PFSK-1 (cell line): ENCODE measurements around the gene ZNF644. TPM values are rescaled to one million over a fixed set of nuclear protein-coding genes. Genes with fewer than 3 reads are reported as not detected.
A peak's percentile ranks its signal among the peaks of the same experiment; 100 is the strongest.

Source experiments
- FOXP2 ChIP-seq: optimal IDR thresholded peaks from 2 replicates; pipeline ENCODE3; 2011; ENCODE audit warnings: borderline replicate concordance, control low read depth, inconsistent platforms; ENCODE audit not compliant: insufficient read depth; ENCODE audit errors: extremely low read length, extremely low read depth
- POLR2AphosphoS5 ChIP-seq: IDR thresholded peaks from 2 replicates; pipeline ENCODE4 v1.6.1; 2012; ENCODE audit warnings: low read depth, mild to moderate bottlenecking, control low read depth, low read length, moderate library complexity
- SIN3A ChIP-seq: IDR thresholded peaks from 2 replicates; pipeline ENCODE4 v1.6.1; 2012; ENCODE audit warnings: mild to moderate bottlenecking, low read length, moderate library complexity, borderline replicate concordance; ENCODE audit not compliant: insufficient read depth
- TAF1 ChIP-seq: IDR thresholded peaks from 2 replicates; pipeline ENCODE4 v1.6.1; 2012; ENCODE audit warnings: low read length, control low read depth, borderline replicate concordance; ENCODE audit not compliant: insufficient read depth
- polyA plus RNA-seq: library from polyadenylated mRNA; unstranded; fragments of >200 nt; gene quantifications from one replicate; pipeline ENCODE4 v1.2.1, GENCODE V29; 2012; ENCODE audit warnings: low read depth, missing spikeins; ENCODE audit not compliant: insufficient read length
- TF ChIP-seq, protein P1 (sequence below), 2 experiments: IDR thresholded peaks; 2 replicates each; pipeline versions ENCODE4 v1.6.1 to v1.8.0; 2011 to 2012; ENCODE audit warnings: low read depth in 2 of 2, low read length in 2 of 2, control low read depth in 1 of 2, inconsistent platforms in 1 of 2, mild to moderate bottlenecking in 1 of 2, moderate library complexity in 1 of 2; ENCODE audit not compliant: insufficient read depth in 1 of 2

ZNF644 gene
- 21.7 TPM for polyA plus RNA-seq

DNA sequence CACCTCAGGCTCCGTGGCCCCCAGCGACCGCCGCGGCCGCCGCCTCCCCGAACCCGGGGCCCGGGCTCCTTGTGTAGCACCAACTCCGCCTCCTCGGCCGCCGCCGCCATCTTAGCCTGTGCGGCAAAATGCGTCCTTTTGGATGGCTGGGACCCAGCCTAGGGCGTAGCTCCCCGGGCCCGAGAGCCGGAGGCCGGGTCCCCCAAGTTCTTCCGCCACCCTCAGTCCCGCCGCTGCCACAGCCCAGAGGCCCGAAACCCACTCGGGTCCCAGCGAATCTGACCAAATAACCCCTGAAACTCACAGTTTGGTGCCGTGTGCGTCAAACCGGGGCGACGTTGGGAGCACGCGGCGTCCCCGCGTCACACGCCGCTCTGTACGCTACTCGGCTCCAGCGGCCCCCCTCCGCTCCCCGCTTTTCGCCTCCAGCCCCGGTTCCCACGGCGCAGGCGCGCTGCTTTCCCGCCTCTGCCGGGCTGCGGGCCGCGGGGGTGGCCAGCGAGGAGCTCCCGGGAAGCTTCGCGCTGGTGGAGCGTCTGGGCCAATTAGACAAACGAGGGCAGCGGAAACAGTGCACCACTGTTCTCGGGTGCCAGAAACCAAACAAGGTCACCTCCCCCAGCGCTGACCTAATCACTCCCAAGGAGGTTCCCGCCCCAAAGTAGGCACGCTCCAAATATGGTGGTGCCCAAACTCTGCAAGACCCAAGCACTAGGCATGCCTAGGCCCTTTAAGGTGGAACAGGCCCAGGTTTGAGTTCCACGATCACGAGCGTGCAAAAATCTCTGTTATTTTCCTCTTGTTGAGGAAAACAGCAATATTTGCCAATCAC is at the start of gene ZNF644:
TSS of gene ZNF644 (minus strand) at position 350 of the 832 bp plus-strand sequence. CDS start 39,682 bp downstream, outside the sequence.
- peak; percentile 71; the same call in 1 of the 2 replicates for TF ChIP-seq TAF1
- peak; percentile 81 for TF ChIP-seq POLR2AphosphoS5
- TF ChIP-seq SIN3A: 0 out of 2 replicates have a peak, but pooled peaks have one; percentile 20
- TF ChIP-seq, protein P1, sequence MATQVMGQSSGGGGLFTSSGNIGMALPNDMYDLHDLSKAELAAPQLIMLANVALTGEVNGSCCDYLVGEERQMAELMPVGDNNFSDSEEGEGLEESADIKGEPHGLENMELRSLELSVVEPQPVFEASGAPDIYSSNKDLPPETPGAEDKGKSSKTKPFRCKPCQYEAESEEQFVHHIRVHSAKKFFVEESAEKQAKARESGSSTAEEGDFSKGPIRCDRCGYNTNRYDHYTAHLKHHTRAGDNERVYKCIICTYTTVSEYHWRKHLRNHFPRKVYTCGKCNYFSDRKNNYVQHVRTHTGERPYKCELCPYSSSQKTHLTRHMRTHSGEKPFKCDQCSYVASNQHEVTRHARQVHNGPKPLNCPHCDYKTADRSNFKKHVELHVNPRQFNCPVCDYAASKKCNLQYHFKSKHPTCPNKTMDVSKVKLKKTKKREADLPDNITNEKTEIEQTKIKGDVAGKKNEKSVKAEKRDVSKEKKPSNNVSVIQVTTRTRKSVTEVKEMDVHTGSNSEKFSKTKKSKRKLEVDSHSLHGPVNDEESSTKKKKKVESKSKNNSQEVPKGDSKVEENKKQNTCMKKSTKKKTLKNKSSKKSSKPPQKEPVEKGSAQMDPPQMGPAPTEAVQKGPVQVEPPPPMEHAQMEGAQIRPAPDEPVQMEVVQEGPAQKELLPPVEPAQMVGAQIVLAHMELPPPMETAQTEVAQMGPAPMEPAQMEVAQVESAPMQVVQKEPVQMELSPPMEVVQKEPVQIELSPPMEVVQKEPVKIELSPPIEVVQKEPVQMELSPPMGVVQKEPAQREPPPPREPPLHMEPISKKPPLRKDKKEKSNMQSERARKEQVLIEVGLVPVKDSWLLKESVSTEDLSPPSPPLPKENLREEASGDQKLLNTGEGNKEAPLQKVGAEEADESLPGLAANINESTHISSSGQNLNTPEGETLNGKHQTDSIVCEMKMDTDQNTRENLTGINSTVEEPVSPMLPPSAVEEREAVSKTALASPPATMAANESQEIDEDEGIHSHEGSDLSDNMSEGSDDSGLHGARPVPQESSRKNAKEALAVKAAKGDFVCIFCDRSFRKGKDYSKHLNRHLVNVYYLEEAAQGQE (IDR thresholded peaks at IDR 0.05; ENCODE audit: insufficient read depth in 1 of 2, low read depth in 2 of 2, low read length in 2 of 2): 0 out of 4 replicates have a peak, but pooled peaks have one; percentile 10 to 16
- peak; percentile 72 for TF ChIP-seq FOXP2

DNA sequence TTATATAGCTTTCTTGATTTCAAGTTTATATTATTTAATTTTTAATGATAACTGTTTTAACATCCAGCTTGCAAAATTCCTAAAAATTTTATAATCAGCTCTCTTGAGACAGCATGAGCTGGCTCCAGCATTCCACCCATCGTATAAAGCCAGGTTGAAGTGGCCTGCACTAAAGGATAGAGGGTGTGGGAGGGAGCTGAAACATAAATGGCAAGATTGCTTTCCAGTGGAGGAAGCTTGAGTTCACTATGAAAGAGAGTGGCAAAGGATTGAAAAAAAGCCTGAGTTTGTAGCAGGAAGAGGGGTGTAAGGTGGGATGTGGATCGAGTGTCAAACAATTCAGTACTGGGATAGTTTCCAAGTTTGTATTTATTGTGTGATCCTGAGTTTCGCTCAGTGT is 48.5 kb upstream of the ZNF644 start:
- TF ChIP-seq, protein P1 (IDR thresholded peaks at IDR 0.05; ENCODE audit: insufficient read depth in 1 of 2, low read depth in 2 of 2, low read length in 2 of 2): no peak
- TF ChIP-seq POLR2AphosphoS5: no peak
- TF ChIP-seq FOXP2: no peak
- TF ChIP-seq SIN3A: no peak
- TF ChIP-seq TAF1: no peak

DNA sequence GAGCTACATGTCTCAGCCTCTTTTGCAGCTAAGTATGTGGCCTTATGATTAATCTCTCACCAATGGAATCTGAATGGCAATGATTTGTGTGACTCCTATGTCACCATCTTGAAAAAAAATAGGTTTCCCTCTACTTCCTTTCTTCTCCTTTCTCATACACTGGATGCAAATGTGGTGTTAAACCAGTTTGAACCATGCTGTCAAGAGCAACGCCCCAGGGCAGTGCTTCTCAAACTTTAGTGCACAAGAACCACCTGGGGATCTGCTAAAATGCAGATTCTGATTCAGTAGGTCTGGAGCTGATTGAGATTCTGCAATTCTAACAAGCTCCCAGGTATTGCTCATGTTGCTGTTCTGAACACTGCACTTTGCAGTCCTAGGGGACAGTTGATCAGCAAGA is 44.7 kb upstream of the ZNF644 start:
- TF ChIP-seq, protein P1 (IDR thresholded peaks at IDR 0.05; ENCODE audit: insufficient read depth in 1 of 2, low read depth in 2 of 2, low read length in 2 of 2): no peak
- no peak for TF ChIP-seq TAF1
- no peak for TF ChIP-seq FOXP2
- no peak for TF ChIP-seq POLR2AphosphoS5
- TF ChIP-seq SIN3A: no peak

DNA sequence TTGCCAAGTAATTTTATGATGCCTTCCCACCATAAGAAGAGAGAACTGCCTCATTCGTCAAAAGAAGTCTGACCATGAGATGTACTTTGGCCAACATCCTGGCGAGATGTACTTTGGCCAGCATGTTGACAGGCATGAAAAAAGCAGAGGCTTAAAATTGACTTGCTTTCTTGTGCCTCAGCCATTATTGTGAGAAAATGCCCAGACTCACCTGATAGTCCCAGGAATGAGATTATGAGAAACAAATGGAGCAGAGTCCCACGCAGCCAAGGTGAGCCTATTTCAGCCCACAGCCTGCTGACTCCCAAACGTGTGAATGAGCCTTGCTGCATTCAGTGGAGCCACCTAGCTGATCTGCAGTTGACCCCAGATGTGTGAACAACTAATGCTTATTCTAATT is 43.5 kb upstream of the ZNF644 start:
- TF ChIP-seq TAF1 (no peak), POLR2AphosphoS5 (no peak), FOXP2 (no peak), SIN3A (no peak)
- TF ChIP-seq, protein P1 (IDR thresholded peaks at IDR 0.05; ENCODE audit: insufficient read depth in 1 of 2, low read depth in 2 of 2, low read length in 2 of 2): no peak
